ENCODE results near the gene PYGM.

- no peak for TF ChIP-seq CTCF (IDR thresholded peaks at IDR 0.05 in 8 of 11, conservative IDR thresholded peaks at IDR 0.05 in 3 of 11)
- no peak for TF ChIP-seq POLR2A (IDR thresholded peaks at IDR 0.05)
- no peak for TF ChIP-seq POLR2AphosphoS5 (IDR thresholded peaks at IDR 0.05)
Measured at GRCh38 chr11:64719406-64719805, 40.4 kb downstream of the PYGM start.
